ENCODE data around the gene MT1F. TPM values are rescaled to one million over a fixed set of nuclear protein-coding genes. Genes with fewer than 3 reads are reported as not detected.
A peak's percentile ranks its signal among the peaks of the same experiment; 100 is the strongest.

MT1F gene
- total RNA-seq, 3 donors from 2014 or later, result 6.1 to 35.5 (median 27.8) TPM

GRCh38 chr16:56682703-56683397 is 25.1 kb downstream of the MT1F start:
- intact Hi-C loops (cut with DNase I, micrococcal nuclease), result no loop called here
- H3K4me3 ChIP-seq, result peak overlapping the region; percentile 16
- H3K9me3 ChIP-seq, result no peaks in the 10 kb centered on the region
- H3K36me3 ChIP-seq (ENCODE audit: low read depth), result no peaks in the 10 kb centered on the region
- DNase-seq (peak in 1 of 3 donors; percentile 54), ATAC-seq (peak; percentile 0)
- peaks cover 13% of the 10 kb centered on the region for H3K4me1 ChIP-seq (ENCODE audit: low read depth)
- no peak for TF ChIP-seq CTCF (IDR thresholded peaks at IDR 0.05)

DNA sequence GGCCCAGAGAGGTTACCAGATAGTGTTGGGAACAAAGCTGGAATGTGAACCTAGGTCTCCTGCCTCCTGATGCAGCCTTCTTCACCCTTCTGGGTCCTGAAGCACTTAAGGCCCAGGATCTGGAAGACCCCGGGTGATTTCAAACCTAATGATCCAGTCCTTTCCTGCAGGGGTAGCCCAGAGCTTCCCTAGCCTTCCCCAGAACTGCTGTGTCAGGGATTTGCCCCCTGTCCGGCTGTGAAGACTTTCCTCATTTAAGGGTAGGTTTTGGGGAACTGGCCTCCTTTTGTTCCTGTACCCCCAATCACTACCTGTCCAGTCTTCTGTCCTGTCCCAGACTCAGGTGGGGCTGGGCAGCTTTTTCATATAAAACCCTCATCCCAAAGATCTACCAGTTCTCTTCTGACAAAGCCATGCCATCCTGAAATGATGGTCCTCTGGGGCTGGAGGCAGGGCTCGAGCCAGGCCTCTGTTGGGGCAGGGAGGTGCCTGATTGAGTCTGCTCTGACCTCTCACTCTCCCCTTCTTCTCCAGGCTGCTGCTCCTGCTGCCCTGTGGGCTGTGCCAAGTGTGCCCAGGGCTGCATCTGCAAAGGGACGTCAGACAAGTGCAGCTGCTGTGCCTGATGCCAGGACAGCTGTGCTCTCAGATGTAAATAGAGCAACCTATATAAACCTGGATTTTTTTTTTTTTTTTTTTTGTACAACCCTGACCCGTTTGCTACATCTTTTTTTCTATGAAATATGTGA is 25.8 kb downstream of the MT1F start:
- no peak for DNase-seq
- intact Hi-C loops (cut with DNase I, micrococcal nuclease), result no loop called here
- Histone ChIP-seq H3K36me3 (ENCODE audit: low read depth) (no peaks in the 10 kb centered on the region), H3K4me3 (no peak overlapping the region), H3K9me3 (no peaks in the 10 kb centered on the region), H3K4me1 (ENCODE audit: low read depth) (peaks cover 13% of the 10 kb centered on the region)
- no peak for TF ChIP-seq CTCF (IDR thresholded peaks at IDR 0.05)
- ATAC-seq, result no peak

GRCh38 chr16:56684256-56684925 is 26.6 kb downstream of the MT1F start:
- no peaks in the 10 kb centered on the region for H3K9me3 ChIP-seq
- ATAC-seq, result no peak
- peaks cover 13% of the 10 kb centered on the region for H3K4me1 ChIP-seq (ENCODE audit: low read depth)
- no peak for TF ChIP-seq CTCF (IDR thresholded peaks at IDR 0.05)
- no peak overlapping the region for H3K4me3 ChIP-seq
- no peak for DNase-seq
- no peaks in the 10 kb centered on the region for H3K36me3 ChIP-seq (ENCODE audit: low read depth)
- intact Hi-C loops (cut with DNase I, micrococcal nuclease), result no loop called here

DNA sequence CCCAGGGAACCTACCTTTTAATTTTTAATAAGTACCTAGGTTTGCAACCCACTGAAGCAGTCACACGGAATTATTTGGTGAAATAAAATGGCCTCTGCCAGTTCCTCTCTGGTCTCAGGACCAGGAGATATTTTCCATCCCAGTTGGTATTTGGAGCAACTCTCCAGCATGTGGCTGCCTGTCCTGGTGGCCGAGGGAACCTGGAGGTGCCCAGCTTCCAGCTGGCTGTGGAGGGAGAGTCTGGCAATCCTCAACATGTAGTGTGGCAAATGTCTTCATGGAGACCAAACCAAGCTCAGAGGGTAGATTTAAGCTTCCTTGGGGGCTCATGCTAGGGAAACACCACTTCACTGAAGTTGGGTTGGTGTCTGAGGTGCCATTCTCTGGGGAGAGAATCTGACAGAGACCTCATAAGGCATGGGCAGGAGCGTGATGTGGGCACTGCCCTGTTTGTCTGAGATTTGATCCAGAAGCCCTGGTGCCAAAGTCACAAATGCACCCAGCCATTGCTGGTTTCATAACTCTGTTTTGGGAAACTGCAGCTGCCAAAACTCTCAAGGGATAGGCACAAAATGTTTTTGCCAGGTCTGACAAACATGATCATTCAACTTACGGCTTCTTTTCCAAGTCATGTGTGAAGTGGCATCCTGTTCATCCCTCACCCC is 27.3 kb downstream of the MT1F start:
- DNase-seq (no peak), ATAC-seq (no peak)
- H3K36me3 ChIP-seq (ENCODE audit: low read depth), result no peaks in the 10 kb centered on the region
- no peaks in the 10 kb centered on the region for H3K9me3 ChIP-seq
- no peak overlapping the region for H3K4me3 ChIP-seq
- no peak for TF ChIP-seq CTCF (IDR thresholded peaks at IDR 0.05)
- intact Hi-C loops (cut with DNase I, micrococcal nuclease), result no loop called here
- H3K4me1 ChIP-seq (ENCODE audit: low read depth), result peaks cover 13% of the 10 kb centered on the region

DNA sequence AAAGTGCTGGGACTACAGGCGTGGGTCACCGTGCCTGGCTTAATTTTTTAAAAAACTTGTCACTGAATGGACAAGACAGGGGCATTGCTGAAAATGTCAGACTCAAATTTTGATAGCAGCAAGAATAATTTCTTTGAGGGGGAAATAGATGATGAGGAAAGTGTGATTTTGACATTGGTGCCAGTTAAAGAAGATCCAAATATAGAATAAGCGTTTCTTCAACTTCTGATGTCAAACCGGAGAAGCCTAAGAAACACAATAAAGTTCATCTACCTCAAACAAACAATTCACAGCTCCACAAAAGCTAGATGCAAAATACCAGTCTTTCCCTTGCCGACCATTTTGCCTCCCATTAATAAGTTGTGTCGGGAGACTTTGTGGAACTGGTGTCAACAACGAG is 29.0 kb downstream of the MT1F start:
- DNase-seq, result no peak
- Histone ChIP-seq H3K4me1 (ENCODE audit: low read depth) (peaks cover 13% of the 10 kb centered on the region), H3K36me3 (ENCODE audit: low read depth) (no peaks in the 10 kb centered on the region), H3K9me3 (no peaks in the 10 kb centered on the region), H3K4me3 (no peak overlapping the region)
- no peak for TF ChIP-seq CTCF (IDR thresholded peaks at IDR 0.05)
- ATAC-seq, result no peak
- intact Hi-C loops (cut with DNase I, micrococcal nuclease), result no loop called here

All from mucosa of descending colon (tissue), 3 donors.